Cerebellar cortex (tissue), 1 donor: ENCODE measurements around the gene C2CD4B.

Experiments used
- DNase-seq: peaks from one replicate; pipeline ENCODE4 v3.0.0-alpha.2; 2015; ENCODE audit warnings: low spot score

Gene C2CD4B

DNA sequence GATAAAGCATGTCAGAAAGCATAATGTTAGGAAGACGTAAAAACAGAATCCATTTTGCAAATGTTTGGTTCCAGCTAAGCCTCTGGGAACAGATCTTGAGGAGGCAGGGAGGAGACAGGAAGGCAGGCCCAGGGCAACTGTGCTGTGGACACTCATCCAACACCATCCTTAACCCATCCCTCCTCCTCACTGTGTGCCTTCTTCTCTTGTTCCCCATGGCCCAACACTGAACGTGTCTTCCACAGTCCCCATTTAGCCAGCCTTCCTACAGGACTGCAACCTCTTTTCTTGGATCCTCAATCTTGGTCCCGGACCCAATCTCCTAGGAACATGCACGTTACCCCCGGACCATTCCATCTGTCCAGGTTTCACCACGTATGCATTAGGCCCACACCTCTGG lies 15.4 kb downstream of the C2CD4B start:
- no peak for DNase-seq

DNA sequence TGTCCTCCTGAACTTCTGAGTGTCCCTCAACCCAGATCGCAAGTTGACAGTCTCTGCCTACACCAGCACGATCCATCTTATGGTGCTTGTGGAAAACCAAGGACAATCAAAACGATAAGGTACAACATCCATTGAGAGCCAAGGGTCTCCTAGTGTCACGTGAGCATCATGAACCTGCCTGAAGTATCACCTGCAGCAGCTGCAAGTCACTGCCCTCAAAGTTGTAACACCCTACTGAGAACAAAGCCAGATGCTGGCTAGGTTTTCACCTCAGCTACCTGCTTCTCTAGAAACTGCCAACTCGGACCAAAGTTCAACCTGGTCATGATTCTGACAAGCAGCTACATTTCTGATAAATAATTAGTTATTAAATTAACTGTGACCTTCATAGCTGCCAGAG lies 17.5 kb downstream of the C2CD4B start:
- DNase-seq, result no peak

- DNase-seq, result no peak
Observed at GRCh38 chr15:62147149-62147548, 17.9 kb downstream of the C2CD4B start.

- DNase-seq, result no peak
Observed at GRCh38 chr15:62145015-62145735, 19.9 kb downstream of the C2CD4B start.

DNA sequence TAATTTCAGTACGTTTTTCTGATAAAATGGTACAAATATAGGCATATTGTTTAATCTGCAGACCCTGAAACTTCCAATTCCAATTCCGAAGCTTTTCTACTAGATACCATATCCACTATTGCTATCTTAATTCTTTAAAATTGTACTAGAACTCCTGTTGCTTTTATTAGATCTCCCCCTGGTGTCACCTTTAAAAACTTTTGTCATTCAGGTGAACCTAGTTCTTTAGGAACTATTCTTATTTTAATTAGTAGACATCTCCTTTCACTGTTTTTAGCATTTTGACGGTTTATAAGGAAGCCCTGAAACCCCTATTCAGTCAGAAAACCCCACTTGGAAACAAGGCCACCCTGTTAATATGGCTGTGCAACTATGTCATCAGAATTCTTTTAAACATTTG lies 22.3 kb downstream of the C2CD4B start:
- DNase-seq, result no peak

- DNase-seq, result no peak
Observed at GRCh38 chr15:62141643-62142588, 23.2 kb downstream of the C2CD4B start.

DNA sequence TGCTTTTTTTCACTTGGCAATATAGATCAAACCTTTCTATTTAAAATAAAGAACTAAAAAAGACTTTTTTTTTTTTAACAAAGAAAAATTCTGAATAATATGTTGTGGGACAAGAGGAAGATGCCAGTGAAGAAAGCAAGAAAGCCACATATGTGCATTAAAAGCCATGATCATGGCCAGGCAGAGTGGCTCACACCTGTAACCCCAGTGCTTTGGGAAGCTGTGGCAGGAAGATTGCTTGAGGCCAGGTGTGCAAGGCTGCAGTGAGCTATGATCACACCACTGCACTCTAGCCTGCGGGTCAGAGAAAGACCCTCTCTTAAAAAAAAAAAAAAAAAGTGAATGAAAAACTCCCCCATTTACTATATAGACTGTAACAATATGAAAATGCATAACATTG lies 23.9 kb downstream of the C2CD4B start:
- DNase-seq, result no peak

- DNase-seq, result no peak
Observed at GRCh38 chr15:62138124-62138523, 27.0 kb downstream of the C2CD4B start.

GRCh38 chr15:62136911-62137865 lies 27.9 kb downstream of the C2CD4B start:
- DNase-seq, result no peak

- DNase-seq, result no peak
Observed at GRCh38 chr15:62135532-62136134, 29.5 kb downstream of the C2CD4B start.

GRCh38 chr15:62133141-62133540 lies 31.9 kb downstream of the C2CD4B start:
- no peak for DNase-seq

DNA sequence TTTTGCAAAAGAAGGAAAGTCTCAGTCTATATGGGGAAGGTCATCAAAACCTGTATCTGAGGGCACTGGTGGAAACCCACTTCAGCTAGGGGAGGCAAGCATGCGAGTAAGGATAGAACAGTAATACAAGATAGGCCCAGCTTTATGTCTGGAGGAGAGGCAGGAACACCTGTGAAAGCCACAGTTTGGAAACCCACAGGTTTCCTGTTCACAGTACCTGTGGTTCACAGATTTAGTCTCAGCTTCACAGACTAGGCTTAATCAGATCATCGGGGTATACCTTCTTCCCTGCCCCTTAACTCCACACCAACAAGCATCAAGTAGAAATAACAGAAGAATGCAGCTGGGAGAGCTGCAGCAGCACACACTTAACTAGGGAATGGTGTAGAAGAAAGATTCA lies 36.2 kb downstream of the C2CD4B start:
- no peak for DNase-seq

DNA sequence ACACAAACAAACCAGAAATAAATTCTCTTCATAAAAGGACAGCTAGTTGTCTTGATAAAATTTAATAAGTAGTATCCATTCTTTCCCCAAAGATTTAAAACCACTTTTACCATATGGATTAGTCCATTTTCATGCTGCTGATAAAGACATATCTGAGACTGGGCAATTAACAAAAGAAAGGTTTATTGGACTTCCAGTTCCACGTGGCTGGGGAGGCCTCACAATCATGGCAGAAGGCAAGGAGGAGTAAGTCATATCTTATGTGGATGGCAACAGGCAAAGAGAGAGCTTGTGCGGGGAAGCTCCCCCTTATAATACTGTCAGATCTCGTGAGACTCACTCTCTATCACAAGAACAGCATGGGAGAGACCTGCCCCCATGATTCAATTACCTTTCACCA lies 38.7 kb downstream of the C2CD4B start:
- DNase-seq, result no peak

DNA sequence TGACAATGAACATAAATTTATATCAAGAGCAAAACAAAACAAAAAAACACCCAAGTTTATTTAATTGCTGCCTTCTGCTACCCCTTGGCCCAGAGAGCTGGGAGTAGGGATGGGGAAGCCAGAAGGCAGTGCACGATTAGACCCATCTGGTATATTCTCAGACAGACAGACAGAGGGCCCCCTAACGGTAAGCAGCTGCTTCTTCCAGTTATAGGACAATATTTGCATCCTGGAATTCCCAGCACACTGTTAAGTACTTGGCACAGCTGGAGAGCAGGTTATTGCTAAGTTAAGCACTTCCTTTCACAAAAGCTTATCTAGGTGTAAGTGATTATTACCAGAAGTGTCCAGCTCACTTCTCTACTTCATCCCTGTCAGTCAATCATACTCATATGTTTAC lies 39.3 kb downstream of the C2CD4B start:
- DNase-seq, result peak; percentile 9

DNA sequence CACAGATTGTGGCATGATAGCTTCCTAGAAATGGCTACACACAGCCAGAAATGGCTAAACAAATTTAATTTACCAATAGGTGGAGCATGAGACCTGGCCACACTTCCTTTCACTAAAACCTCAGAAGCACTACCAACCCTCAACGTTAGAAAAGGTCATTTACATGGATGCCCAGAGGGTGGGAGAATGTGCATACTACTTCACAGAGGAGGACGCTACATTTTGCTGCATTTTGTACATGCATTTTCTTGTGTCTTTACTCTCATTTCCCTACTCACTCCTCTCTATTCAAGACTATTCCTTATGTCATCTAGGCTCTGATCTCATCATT lies 40.1 kb downstream of the C2CD4B start:
- no peak for DNase-seq

DNA sequence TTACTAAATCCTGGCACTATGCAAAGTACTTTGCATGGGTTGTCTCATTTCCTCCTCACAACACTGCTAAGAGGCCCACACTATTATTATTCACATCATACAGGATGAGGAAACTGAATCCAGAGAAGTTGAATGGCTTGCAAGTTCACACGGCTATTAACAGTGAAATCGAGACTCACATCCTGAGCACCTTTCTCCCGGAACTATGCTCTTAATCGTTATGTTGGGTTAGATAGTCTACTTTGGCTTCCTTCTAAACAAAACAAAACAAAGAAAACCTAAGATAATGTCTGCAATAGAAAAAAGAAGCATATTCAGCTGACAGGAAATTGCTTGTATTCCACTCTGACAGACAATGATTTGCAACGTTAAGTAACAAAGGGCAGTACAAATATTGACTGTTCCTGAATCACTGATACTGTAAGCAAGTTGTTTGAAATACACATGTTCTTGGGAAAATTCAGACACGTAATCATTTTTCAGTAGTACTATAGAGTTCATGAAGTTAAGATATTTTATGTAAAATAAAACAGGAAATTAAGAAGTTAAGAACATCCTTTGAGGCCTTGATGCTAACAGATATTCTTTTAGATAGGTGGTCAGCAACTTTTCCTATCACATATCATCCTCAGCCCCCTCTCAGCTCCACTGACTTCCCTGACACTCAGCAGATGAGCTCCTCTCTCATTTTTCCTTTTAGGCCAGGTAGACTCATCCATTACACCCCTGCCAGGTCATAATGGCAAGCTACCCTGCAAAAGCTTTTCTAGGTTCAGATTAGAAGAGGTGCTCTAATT lies 40.7 kb downstream of the C2CD4B start:
- DNase-seq, result no peak

- peak; percentile 8 for DNase-seq
Observed at GRCh38 chr15:62122249-62122648, 42.8 kb downstream of the C2CD4B start.

DNA sequence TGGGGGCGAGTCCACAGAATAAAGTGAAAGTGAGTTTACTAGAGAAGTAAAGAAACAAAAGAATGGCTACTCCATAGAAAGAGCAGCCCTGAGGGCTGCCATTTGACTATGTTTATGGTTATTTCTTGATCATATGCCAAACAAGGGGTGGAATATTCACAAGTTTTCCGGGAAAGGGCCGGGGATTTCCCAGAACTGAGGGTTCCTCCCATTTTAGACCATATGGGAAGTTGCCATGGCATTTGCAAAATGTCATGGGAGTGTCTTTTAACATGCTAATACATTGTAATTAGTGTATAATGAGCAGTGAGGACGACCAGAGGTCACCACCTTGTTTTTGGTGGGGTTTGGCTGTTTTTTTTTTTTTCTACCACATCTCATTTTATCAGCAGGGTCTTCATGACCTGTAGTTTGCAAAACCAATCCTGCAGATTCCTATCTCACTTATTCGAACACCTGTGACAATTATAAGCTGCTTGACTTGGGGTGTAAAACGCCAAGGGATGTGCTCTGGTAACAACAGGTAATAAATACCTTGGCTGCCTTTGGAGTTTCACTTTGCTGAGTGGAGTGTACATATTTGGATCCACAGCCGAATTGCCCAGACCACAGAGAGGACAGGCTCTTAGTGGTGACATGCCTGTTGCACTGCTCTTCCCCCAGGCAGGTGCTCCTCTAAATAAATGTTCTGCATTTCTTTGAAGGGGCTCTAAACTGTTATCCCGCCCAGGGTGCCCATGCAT lies 43.6 kb downstream of the C2CD4B start:
- no peak for DNase-seq

DNA sequence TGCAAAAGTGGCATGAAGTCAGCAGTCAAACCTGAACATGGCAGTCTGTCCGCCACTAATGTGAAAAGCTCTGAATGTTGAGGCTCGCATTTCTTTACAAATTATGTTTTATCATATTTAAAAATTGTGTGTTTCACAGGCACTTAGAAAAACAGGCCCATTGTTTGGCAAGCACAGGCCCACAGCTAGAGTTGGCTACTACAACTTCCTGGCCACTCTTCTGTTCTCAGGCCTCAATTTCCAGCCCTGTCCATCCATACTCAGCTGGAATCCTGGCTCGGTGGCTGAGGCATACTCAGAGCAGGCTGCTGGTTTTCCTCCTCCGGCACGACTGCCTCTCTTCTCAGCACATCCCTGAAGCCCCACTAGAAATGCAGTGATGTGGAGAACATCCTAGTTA lies 44.3 kb downstream of the C2CD4B start:
- DNase-seq, result peak; percentile 2

- DNase-seq, result no peak
Observed at GRCh38 chr15:62119874-62120273, 45.2 kb downstream of the C2CD4B start.
